GM21529 (cell line): ENCODE data around the gene CCSER1.
"Not testable (repeated sequence)": the region's sequence is repeated elsewhere in the genome, so short reads cannot be mapped to it uniquely, and the experiment has no call there.

Source experiments
- ATAC-seq: cut with Tn5 transposase; IDR thresholded peaks from one replicate; pipeline ENCODE4 v1.9.1; 2021; ENCODE audit not compliant: unreplicated experiment

CCSER1 gene

GRCh38 chr4:90641861-90642599 lies 514.8 kb downstream of the CCSER1 start:
- no peak for ATAC-seq

- ATAC-seq = no peak
Measured at GRCh38 chr4:90643156-90643555, 516.0 kb downstream of the CCSER1 start.

- no peak for ATAC-seq
Measured at GRCh38 chr4:90648311-90648710, 521.1 kb downstream of the CCSER1 start.

- no peak for ATAC-seq
Measured at GRCh38 chr4:90648791-90649190, 521.6 kb downstream of the CCSER1 start.

GRCh38 chr4:90660672-90661071 lies 533.5 kb downstream of the CCSER1 start:
- ATAC-seq = no peak

GRCh38 chr4:90670183-90670582 lies 543.0 kb downstream of the CCSER1 start:
- ATAC-seq = no peak

- no peak for ATAC-seq
Measured at GRCh38 chr4:90689739-90690138, 562.5 kb downstream of the CCSER1 start.

GRCh38 chr4:90695411-90695810 lies 568.2 kb downstream of the CCSER1 start:
- no peak for ATAC-seq

GRCh38 chr4:90705501-90705900 lies 578.3 kb downstream of the CCSER1 start:
- not testable (repeated sequence) for ATAC-seq

GRCh38 chr4:90715242-90715641 lies 588.0 kb downstream of the CCSER1 start:
- peak; percentile 70 for ATAC-seq

GRCh38 chr4:90718931-90719330 lies 591.7 kb downstream of the CCSER1 start:
- no peak for ATAC-seq

- ATAC-seq = no peak
Measured at GRCh38 chr4:90727938-90728337, 600.7 kb downstream of the CCSER1 start.

GRCh38 chr4:90730752-90731151 lies 603.6 kb downstream of the CCSER1 start:
- ATAC-seq = no peak

- ATAC-seq = no peak
Measured at GRCh38 chr4:90733211-90733610, 606.0 kb downstream of the CCSER1 start.

- ATAC-seq = no peak
Measured at GRCh38 chr4:90745176-90745575, 618.0 kb downstream of the CCSER1 start.

GRCh38 chr4:90753068-90753467 lies 625.9 kb downstream of the CCSER1 start:
- no peak for ATAC-seq

GRCh38 chr4:90757534-90758060 lies 630.4 kb downstream of the CCSER1 start:
- ATAC-seq = no peak

GRCh38 chr4:90760059-90760458 lies 632.9 kb downstream of the CCSER1 start:
- no peak for ATAC-seq

- ATAC-seq = no peak
Measured at GRCh38 chr4:90766837-90767236, 639.6 kb downstream of the CCSER1 start.

- ATAC-seq = no peak
Measured at GRCh38 chr4:90769251-90769650, 642.1 kb downstream of the CCSER1 start.

GRCh38 chr4:90780193-90780592 lies 653.0 kb downstream of the CCSER1 start:
- ATAC-seq = no peak

GRCh38 chr4:90786602-90787001 lies 659.4 kb downstream of the CCSER1 start:
- ATAC-seq = no peak

- ATAC-seq = no peak
Measured at GRCh38 chr4:90792696-90793095, 665.5 kb downstream of the CCSER1 start.
